HepG2 (cell line): Measurements from ENCODE around the gene OFD1. TPM values are rescaled to one million over a fixed set of nuclear protein-coding genes. Genes with fewer than 3 reads are reported as not detected.

Source experiments
- ATAC-seq: fragments of 200-7000 bp; cut with Tn5 transposase; 3 replicates; pipeline ENCODE4 v1.9.1; 2020; ENCODE audit warnings: mild to moderate bottlenecking, moderate library complexity
- BruUV-seq: library from RNA; stranded (reverse); fragments of 400-500 nt; replicated peaks from 2 replicates; lab custom pipeline; 2021; lab: Mats Ljungman, UMichigan
- CTCF ChIA-PET: fragments of 300-600 bp; formaldehyde crosslinking; extraction: SDS; loops from one replicate; lab custom pipeline; 2021; ENCODE audit warnings: low total read pairs, inconsistent platforms, low intra/inter-chr PET ratio; lab: Yijun Ruan, JAX
- POLR2A ChIA-PET: fragments of 350-600 bp; sonication (Branson Sonifier 250); formaldehyde crosslinking; loops from one replicate; lab custom pipeline; 2020; ENCODE audit warnings: antibody characterized with exemption, inconsistent platforms; lab: Yijun Ruan, JAX
- DNase-seq: peaks from one replicate; pipeline ENCODE4 v3.0.0-alpha.2; 2015; ENCODE audit warnings: low spot score
- FAIRE-seq: peaks from 3 replicates; lab custom pipeline; 2011; peaks lifted over from hg19 to GRCh38; lab: Jason Lieb, UNC
- H2AFZ ChIP-seq: one replicate; pipeline ENCODE4 v1.6.1; 2011; ENCODE audit warnings: low read length, inconsistent platforms
- H3K27ac ChIP-seq: fragments of 300-600 bp; 3 replicates; pipeline ENCODE4 v1.8.0; 2011; ENCODE audit warnings: mixed run types, mild to moderate bottlenecking, mixed read lengths, low read length, inconsistent platforms; ENCODE audit not compliant: insufficient read depth; ENCODE audit errors: extremely low read length
- H3K27me3 ChIP-seq, 2 experiments: fragments of 200-600 bp in 1 of 2; 2 replicates in 1 of 2; 3 replicates in 1 of 2; pipeline versions ENCODE4 v1.6.0 to v1.8.0; 2011; ENCODE audit warnings: low read length in 2 of 2, mild to moderate bottlenecking in 2 of 2, moderate library complexity in 2 of 2, inconsistent platforms in 1 of 2; ENCODE audit not compliant: insufficient read depth in 2 of 2, control insufficient read depth in 1 of 2
- H3K36me3 ChIP-seq, 2 experiments: fragments of 200-600 bp in 1 of 2; replicated peaks in 1 of 2; 2 replicates in 1 of 2; 3 replicates in 1 of 2; pipeline versions ENCODE4 v1.5.1 to v1.8.0; 2011; ENCODE audit warnings: low read length in 2 of 2, inconsistent platforms in 1 of 2; ENCODE audit not compliant: insufficient read depth in 2 of 2, control insufficient read depth in 1 of 2
- H3K4me1 ChIP-seq: 2 replicates; pipeline ENCODE4 v1.5.1; 2012; ENCODE audit warnings: low read length, inconsistent platforms; ENCODE audit not compliant: insufficient read depth
- H3K4me2 ChIP-seq: 2 replicates; pipeline ENCODE4 v1.6.0; 2011; ENCODE audit warnings: low read depth, low read length, inconsistent platforms
- H3K4me3 ChIP-seq, 3 experiments: fragments of 200-600 bp in 1 of 3; sonication (generic), shearing (Covaris generic) in 1 of 3; replicated peaks in 1 of 3; 2 replicates each; pipeline ENCODE4 v1.5.1; 2011 to 2016; ENCODE audit warnings: low read length in 3 of 3, inconsistent platforms in 2 of 3, low read depth in 2 of 3, mild to moderate bottlenecking in 2 of 3, control low read depth in 1 of 3, mixed read lengths in 1 of 3; ENCODE audit not compliant: insufficient read depth in 1 of 3
- H3K79me2 ChIP-seq: one replicate; pipeline ENCODE4 v1.6.1; 2011; ENCODE audit warnings: low read length, inconsistent platforms; ENCODE audit not compliant: insufficient read depth
- H3K9ac ChIP-seq: 2 replicates; pipeline ENCODE4 v1.6.0; 2011; ENCODE audit warnings: mild to moderate bottlenecking, low read depth, low read length, inconsistent platforms; ENCODE audit not compliant: insufficient read depth
- H3K9me3 ChIP-seq: 2 replicates; pipeline ENCODE4 v1.5.1; 2012; ENCODE audit warnings: mild to moderate bottlenecking, low read length
- H4K20me1 ChIP-seq: 2 replicates; pipeline ENCODE4 v1.6.0; 2011; ENCODE audit warnings: inconsistent platforms, mild to moderate bottlenecking, low read length, moderate library complexity; ENCODE audit not compliant: insufficient read depth
- FOSL2 ChIP-seq: sonication (generic); formaldehyde crosslinking; IDR thresholded peaks from 2 replicates; pipeline ENCODE4 v1.4.0; 2020; ENCODE audit warnings: missing genetic modification reagents
- POLR2A ChIP-seq, 2 experiments: IDR thresholded peaks; 2 replicates each; pipeline ENCODE4 v1.6.1; 2011; ENCODE audit warnings: low read depth in 2 of 2, low read length in 2 of 2, mild to moderate bottlenecking in 1 of 2, moderate library complexity in 1 of 2; ENCODE audit not compliant: insufficient read depth in 1 of 2
- RARA ChIP-seq: IDR thresholded peaks from 2 replicates; pipeline ENCODE4 v1.6.1; 2016; ENCODE audit warnings: missing genetic modification reagents, missing compliant biosample characterization
- TEAD3 ChIP-seq: optimal IDR thresholded peaks from 2 replicates; pipeline ENCODE3; 2016; ENCODE audit warnings: borderline replicate concordance
- TGIF2 ChIP-seq: IDR thresholded peaks from 2 replicates; pipeline ENCODE4 v1.6.1; 2016; ENCODE audit warnings: control low read depth, missing compliant biosample characterization
- ZNF121 ChIP-seq: sonication (generic); formaldehyde crosslinking; IDR thresholded peaks from 2 replicates; pipeline ENCODE4 v1.5.0; 2020; ENCODE audit warnings: mild to moderate bottlenecking, missing genetic modification reagents
- ZNF773 ChIP-seq: sonication (generic); formaldehyde crosslinking; IDR thresholded peaks from 2 replicates; pipeline ENCODE4 v1.4.0; 2020; ENCODE audit warnings: missing genetic modification reagents, borderline replicate concordance
- WGBS: methylation state at CpG from one replicate; pipeline ENCODE4 v1.1.6; 2017; ENCODE audit warnings: low lambda C conversion rate; 5-methylcytosine and 5-hydroxymethylcytosine counted together
- in situ Hi-C: cut with HindIII; loops from 2 replicates; pipeline ENCODE4 v1.10.0; 2017; ENCODE audit warnings: low pct_unique_long_range_greater_than_20kb; ENCODE audit not compliant: extremely low pct_ligation_motif_present
- intact Hi-C: fragments of 100-400 bp; cut with micrococcal nuclease; formaldehyde crosslinking; loops from one replicate; pipeline ENCODE4 v1.10.0; 2022; ENCODE audit not compliant: unreplicated experiment
- polyA plus RNA-seq, 8 experiments: library from polyadenylated mRNA; depleted of rRNA in 3 of 8; stranded (reverse) in 7 of 8; unstranded in 1 of 8; fragments of >200 nt; fragmentation: Illumina TruSeq in 4 of 8; extraction: Trizol in 4 of 8; gene quantifications; 2 replicates each; pipeline versions ENCODE4 v1.2.1 to v1.2.3, GENCODE V29; 2011 to 2016; ENCODE audit warnings: low read depth in 4 of 8, missing spikeins in 1 of 8, mixed read lengths in 1 of 8; ENCODE audit not compliant: insufficient read depth in 1 of 8
- total RNA-seq, 5 experiments: library from RNA; depleted of rRNA; stranded (reverse); fragments of >200 nt; fragmentation: Illumina TruSeq; extraction: Trizol; gene quantifications; 2 replicates each; pipeline ENCODE4 v1.2.3, GENCODE V29; 2016; ENCODE audit warnings: low read depth in 1 of 5
- TF ChIP-seq, protein P1 (sequence below): sonication (generic); formaldehyde crosslinking; IDR thresholded peaks from 2 replicates; pipeline ENCODE4 v1.5.0; 2020; ENCODE audit warnings: missing genetic modification reagents
- TF ChIP-seq, protein P2 (sequence below): sonication (generic); formaldehyde crosslinking; IDR thresholded peaks from 2 replicates; pipeline ENCODE4 v1.4.0; 2020; ENCODE audit warnings: missing genetic modification reagents
- TF ChIP-seq, protein P3 (sequence below): sonication (generic); formaldehyde crosslinking; IDR thresholded peaks from 2 replicates; pipeline ENCODE4 v1.5.0; 2020; ENCODE audit warnings: mild to moderate bottlenecking, missing genetic modification reagents
- TF ChIP-seq, protein P4 (sequence below): IDR thresholded peaks from 2 replicates; pipeline ENCODE4 v1.6.1; 2016; ENCODE audit warnings: low read depth, control low read depth

The OFD1 gene
- total and polyA plus RNA-seq, 2 of the 13 experiments (the other 11 are each of a cell fraction or from before 2014, with no cell fraction given), result 14.9 to 16.4 TPM

DNA sequence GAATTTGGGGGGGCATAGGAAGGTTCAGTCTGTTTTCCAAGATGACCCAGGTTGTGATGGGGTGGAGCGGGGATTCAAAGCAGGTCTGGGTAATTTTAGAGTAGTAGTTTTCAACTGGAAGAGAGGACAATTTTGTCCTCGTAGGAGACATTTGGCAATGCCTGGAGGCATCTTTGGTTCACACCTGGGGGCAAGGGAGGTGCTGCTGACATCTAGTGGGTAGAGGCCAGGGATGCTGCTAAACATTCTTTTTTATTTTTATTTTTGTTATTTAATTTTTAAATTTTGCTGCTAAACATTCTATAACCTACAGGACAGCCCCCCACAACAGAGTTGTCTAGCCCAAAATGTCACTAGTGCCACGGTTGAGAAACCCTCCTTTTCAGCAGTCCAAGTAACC, 43.7 kb upstream of the OFD1 start:
- peak overlapping the region; percentile 77 for H3K4me2 ChIP-seq
- H3K79me2 ChIP-seq, result peaks cover 59% of the 10 kb centered on the region
- no peak for ATAC-seq
- WGBS, result 76% methylated on average over 3 of the region's 3 CpGs
- no peaks in the 10 kb centered on the region for H3K9me3 ChIP-seq
- TF ChIP-seq ZNF773 (no peak), POLR2A (IDR thresholded peaks at IDR 0.05; ENCODE audit: insufficient read depth in 1 of 2, low read depth in 2 of 2, low read length in 2 of 2) (no peak)
- TF ChIP-seq, protein P1, sequence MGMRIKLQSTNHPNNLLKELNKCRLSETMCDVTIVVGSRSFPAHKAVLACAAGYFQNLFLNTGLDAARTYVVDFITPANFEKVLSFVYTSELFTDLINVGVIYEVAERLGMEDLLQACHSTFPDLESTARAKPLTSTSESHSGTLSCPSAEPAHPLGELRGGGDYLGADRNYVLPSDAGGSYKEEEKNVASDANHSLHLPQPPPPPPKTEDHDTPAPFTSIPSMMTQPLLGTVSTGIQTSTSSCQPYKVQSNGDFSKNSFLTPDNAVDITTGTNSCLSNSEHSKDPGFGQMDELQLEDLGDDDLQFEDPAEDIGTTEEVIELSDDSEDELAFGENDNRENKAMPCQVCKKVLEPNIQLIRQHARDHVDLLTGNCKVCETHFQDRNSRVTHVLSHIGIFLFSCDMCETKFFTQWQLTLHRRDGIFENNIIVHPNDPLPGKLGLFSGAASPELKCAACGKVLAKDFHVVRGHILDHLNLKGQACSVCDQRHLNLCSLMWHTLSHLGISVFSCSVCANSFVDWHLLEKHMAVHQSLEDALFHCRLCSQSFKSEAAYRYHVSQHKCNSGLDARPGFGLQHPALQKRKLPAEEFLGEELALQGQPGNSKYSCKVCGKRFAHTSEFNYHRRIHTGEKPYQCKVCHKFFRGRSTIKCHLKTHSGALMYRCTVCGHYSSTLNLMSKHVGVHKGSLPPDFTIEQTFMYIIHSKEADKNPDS (CRISPR knock-in tag), result no peak
- TF ChIP-seq, all 625 proteins: peak for 0
- Histone ChIP-seq H4K20me1 (0 out of 2 replicates have a peak, but pooled peaks cover 3% of the 10 kb centered on the region), H2AFZ (no peak overlapping the region), H3K27ac (no peak overlapping the region), H3K27me3 (no peaks in the 10 kb centered on the region), H3K4me3 (peak overlapping the region; percentile 68 to 88 (median 80); a peak in 4 of 6 replicates), H3K36me3 (no peaks in the 10 kb centered on the region), H3K4me1 (peaks cover 43% of the 10 kb centered on the region), H3K9ac (no peak overlapping the region)
- in situ Hi-C loops (no loop called here), intact Hi-C loops (no loop called here)
- no peak for DNase-seq
- CTCF ChIA-PET, result no interaction called here
- no TSS peak for BruUV-seq
- no peak for FAIRE-seq
- POLR2A ChIA-PET, result interaction anchor here (1.2 to 1.6 kb wide), 2 partner anchors 44 to 339 kb away, joined by 3 to 4 read pairs; partner anchors contain the start of genes GEMIN8, OFD1 and TRAPPC2

DNA sequence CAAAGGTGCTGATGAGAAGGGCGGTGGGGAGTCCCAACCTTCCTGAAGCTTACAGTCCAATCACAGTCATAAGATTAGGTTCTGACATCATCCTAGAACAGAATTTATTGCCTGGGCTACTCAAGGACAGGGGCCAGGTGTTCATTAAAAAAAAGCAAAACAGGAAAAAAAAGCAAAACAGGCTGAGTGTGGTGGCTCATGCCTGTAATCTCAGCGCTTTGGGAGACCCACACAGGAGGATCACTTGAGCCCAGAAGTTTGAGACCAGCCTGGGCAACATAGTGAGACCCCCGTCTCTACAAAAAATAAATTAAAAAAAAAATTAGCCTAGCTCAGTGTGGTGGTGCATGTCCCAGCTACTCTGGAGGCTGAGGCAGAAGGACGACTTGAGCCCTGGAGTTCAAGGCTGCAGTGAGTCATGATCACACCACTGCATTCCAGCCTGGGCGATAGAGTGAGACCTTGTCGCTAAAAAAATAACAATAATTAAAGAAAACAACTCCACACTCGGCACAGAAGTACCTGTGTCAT, 42.6 kb upstream of the OFD1 start:
- Histone ChIP-seq H3K79me2 (peaks cover 66% of the 10 kb centered on the region), H3K9ac (no peak overlapping the region), H3K36me3 (no peaks in the 10 kb centered on the region), H3K9me3 (no peaks in the 10 kb centered on the region), H3K4me3 (no peak overlapping the region), H3K27me3 (no peaks in the 10 kb centered on the region), H3K4me1 (peaks cover 43% of the 10 kb centered on the region), H3K27ac (no peak overlapping the region), H2AFZ (no peak overlapping the region), H3K4me2 (peak overlapping the region; percentile 32; the same call in 1 of the 2 replicates), H4K20me1 (0 out of 2 replicates have a peak, but pooled peaks cover 3% of the 10 kb centered on the region)
- in situ Hi-C loops (no loop called here), intact Hi-C loops (no loop called here)
- ATAC-seq (no peak), DNase-seq (peak; percentile 3), FAIRE-seq (no peak)
- no TSS peak for BruUV-seq
- ChIA-PET POLR2A (interaction anchor here (1.2 to 1.6 kb wide), 2 partner anchors 43 to 338 kb away, joined by 3 to 4 read pairs; partner anchors contain the start of genes GEMIN8, OFD1 and TRAPPC2), CTCF (no interaction called here)
- 64% methylated on average over 5 of the region's 7 CpGs for WGBS
- TF ChIP-seq, protein P2, sequence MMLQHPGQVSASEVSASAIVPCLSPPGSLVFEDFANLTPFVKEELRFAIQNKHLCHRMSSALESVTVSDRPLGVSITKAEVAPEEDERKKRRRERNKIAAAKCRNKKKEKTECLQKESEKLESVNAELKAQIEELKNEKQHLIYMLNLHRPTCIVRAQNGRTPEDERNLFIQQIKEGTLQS, result no peak
- TF ChIP-seq RARA, result peak; percentile 29; the same call in 1 of the 2 replicates
- TF ChIP-seq, protein P3, sequence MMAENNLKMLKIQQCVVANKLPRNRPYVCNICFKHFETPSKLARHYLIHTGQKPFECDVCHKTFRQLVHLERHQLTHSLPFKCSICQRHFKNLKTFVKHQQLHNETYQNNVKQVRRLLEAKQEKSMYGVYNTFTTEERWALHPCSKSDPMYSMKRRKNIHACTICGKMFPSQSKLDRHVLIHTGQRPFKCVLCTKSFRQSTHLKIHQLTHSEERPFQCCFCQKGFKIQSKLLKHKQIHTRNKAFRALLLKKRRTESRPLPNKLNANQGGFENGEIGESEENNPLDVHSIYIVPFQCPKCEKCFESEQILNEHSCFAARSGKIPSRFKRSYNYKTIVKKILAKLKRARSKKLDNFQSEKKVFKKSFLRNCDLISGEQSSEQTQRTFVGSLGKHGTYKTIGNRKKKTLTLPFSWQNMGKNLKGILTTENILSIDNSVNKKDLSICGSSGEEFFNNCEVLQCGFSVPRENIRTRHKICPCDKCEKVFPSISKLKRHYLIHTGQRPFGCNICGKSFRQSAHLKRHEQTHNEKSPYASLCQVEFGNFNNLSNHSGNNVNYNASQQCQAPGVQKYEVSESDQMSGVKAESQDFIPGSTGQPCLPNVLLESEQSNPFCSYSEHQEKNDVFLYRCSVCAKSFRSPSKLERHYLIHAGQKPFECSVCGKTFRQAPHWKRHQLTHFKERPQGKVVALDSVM, result peak; percentile 82
- TF ChIP-seq ZNF121 (CRISPR knock-in tag), result peak; percentile 59; the same call in 1 of the 2 replicates
- TF ChIP-seq, protein P4, sequence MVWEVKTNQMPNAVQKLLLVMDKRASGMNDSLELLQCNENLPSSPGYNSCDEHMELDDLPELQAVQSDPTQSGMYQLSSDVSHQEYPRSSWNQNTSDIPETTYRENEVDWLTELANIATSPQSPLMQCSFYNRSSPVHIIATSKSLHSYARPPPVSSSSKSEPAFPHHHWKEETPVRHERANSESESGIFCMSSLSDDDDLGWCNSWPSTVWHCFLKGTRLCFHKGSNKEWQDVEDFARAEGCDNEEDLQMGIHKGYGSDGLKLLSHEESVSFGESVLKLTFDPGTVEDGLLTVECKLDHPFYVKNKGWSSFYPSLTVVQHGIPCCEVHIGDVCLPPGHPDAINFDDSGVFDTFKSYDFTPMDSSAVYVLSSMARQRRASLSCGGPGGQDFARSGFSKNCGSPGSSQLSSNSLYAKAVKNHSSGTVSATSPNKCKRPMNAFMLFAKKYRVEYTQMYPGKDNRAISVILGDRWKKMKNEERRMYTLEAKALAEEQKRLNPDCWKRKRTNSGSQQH (CRISPR knock-in tag), result no peak
- TF ChIP-seq FOSL2, result peak; percentile 86
- TF ChIP-seq TEAD3 (CRISPR knock-in tag), result peak; percentile 48
- no peak for TF ChIP-seq TGIF2 (CRISPR knock-in tag)
